Mesendoderm (in vitro differentiated cells): Measurements from ENCODE around the gene WDR59.

ENCODE experiments used
- DNase-seq: peaks from one replicate; pipeline ENCODE4 v3.0.0; 2013
- H2AK5ac ChIP-seq: 2 replicates; pipeline ENCODE4 v1.6.1; 2013; ENCODE audit warnings: low read length, inconsistent platforms
- H2BK120ac ChIP-seq: 2 replicates; pipeline ENCODE4 v1.6.1; 2013; ENCODE audit warnings: low read depth, mild to moderate bottlenecking, low read length, moderate library complexity, mixed read lengths
- H2BK15ac ChIP-seq: replicated peaks from 2 replicates; pipeline ENCODE4 v1.6.1; 2013; ENCODE audit warnings: low read depth, mild to moderate bottlenecking, moderate library complexity
- H2BK5ac ChIP-seq: 2 replicates; pipeline ENCODE4 v1.6.1; 2013; ENCODE audit warnings: low read length, inconsistent platforms
- H3K18ac ChIP-seq: 2 replicates; pipeline ENCODE4 v1.6.1; 2013; ENCODE audit warnings: mild to moderate bottlenecking, low read length, mixed read lengths
- H3K23ac ChIP-seq: one replicate; pipeline ENCODE4 v1.6.1; 2013; ENCODE audit warnings: low read length
- H3K27ac ChIP-seq: 2 replicates; pipeline ENCODE4 v1.5.1; 2013; ENCODE audit warnings: low read depth, mild to moderate bottlenecking, inconsistent platforms, low read length, moderate library complexity
- H3K27me3 ChIP-seq: 2 replicates; pipeline ENCODE4 v1.6.1; 2013; ENCODE audit warnings: low read length, control low read depth, mild to moderate bottlenecking, inconsistent platforms; ENCODE audit not compliant: insufficient read depth, poor library complexity
- H3K36me3 ChIP-seq: 2 replicates; pipeline ENCODE4 v1.6.1; 2013; ENCODE audit warnings: low read length, inconsistent platforms; ENCODE audit not compliant: control insufficient read depth, insufficient read depth
- H3K4ac ChIP-seq: one replicate; pipeline ENCODE4 v1.6.1; 2013; ENCODE audit warnings: low read depth, mild to moderate bottlenecking, low read length, moderate library complexity
- H3K4me1 ChIP-seq: 2 replicates; pipeline ENCODE4 v1.6.1; 2013; ENCODE audit warnings: low read depth, low read length, inconsistent platforms; ENCODE audit not compliant: control insufficient read depth
- H3K4me2 ChIP-seq: 2 replicates; pipeline ENCODE4 v1.6.1; 2013; ENCODE audit warnings: low read length
- H3K4me3 ChIP-seq: 2 replicates; pipeline ENCODE4 v1.5.1; 2013; ENCODE audit warnings: mild to moderate bottlenecking, low read length
- H3K56ac ChIP-seq: one replicate; pipeline ENCODE4 v1.6.1; 2013; ENCODE audit warnings: low read length
- H3K79me1 ChIP-seq: 2 replicates; pipeline ENCODE4 v1.6.1; 2013; ENCODE audit warnings: low read length, inconsistent platforms
- H3K79me2 ChIP-seq: 2 replicates; pipeline ENCODE4 v1.6.1; 2013; ENCODE audit warnings: mild to moderate bottlenecking, low read length; ENCODE audit not compliant: control insufficient read depth, insufficient read depth
- H3K9ac ChIP-seq: 2 replicates; pipeline ENCODE4 v1.6.1; 2013; ENCODE audit warnings: low read length, inconsistent platforms
- H4K5ac ChIP-seq: one replicate; pipeline ENCODE4 v1.6.1; 2013; ENCODE audit warnings: low read length
- H4K8ac ChIP-seq: one replicate; pipeline ENCODE4 v1.6.1; 2013; ENCODE audit warnings: low read depth, mild to moderate bottlenecking, control low read depth, low read length, moderate library complexity
- WGBS: extraction: QIAGEN DNeasy Blood & Tissue Kit; methylation state at CpG from one replicate; pipeline ENCODE4 v1.1.7; 2013; ENCODE audit warnings: low lambda C conversion rate, missing lambda C conversion rate; ENCODE audit not compliant: insufficient coverage; ENCODE audit errors: extremely low coverage; 5-methylcytosine and 5-hydroxymethylcytosine counted together

WDR59 gene

DNA sequence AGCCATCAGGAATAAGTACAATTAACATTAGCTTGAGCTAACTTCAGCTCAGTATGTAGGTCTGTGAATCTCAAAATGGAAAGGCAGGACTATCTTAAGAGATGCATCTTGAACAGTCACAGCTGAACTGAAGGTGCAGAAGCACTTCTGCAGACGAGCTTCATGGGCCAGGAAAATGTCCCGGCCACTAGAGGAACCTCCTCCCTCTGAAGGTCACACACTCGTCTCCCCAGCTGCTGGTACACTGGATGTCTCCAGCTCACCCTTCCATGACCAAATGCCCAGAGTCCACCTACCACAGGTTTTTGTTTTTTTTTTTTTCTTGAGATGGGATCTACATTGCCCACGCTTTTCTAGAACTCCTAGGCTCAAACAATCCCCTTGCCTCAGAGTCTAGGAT is 33.2 kb downstream of the WDR59 start:
- Histone ChIP-seq H3K4me3 (no peak overlapping the region), H2AK5ac (no peak overlapping the region)

GRCh38 chr16:74951206-74951605 is 33.7 kb downstream of the WDR59 start:
- Histone ChIP-seq H2BK120ac (no peak overlapping the region), H3K18ac (no peak overlapping the region), H3K27me3 (no peaks in the 10 kb centered on the region), H3K4me3 (no peak overlapping the region), H3K79me2 (no peaks in the 10 kb centered on the region), H3K79me1 (no peaks in the 10 kb centered on the region), H3K56ac (no peak overlapping the region), H2BK5ac (no peak overlapping the region), H3K4me1 (no peaks in the 10 kb centered on the region), H3K4me2 (no peak overlapping the region), H4K5ac (no peak overlapping the region), H2AK5ac (no peak overlapping the region), H3K27ac (no peak overlapping the region), H2BK15ac (no peak overlapping the region), H3K4ac (no peak overlapping the region), H3K9ac (no peak overlapping the region), H4K8ac (no peak overlapping the region), H3K36me3 (no peaks in the 10 kb centered on the region), H3K23ac (no peak overlapping the region)
- no CpG with 5 or more reads among the region's 11 CpGs for WGBS
- no peak for DNase-seq

More for the DNA sequence above, 33.2 kb downstream of the WDR59 start:
- Histone ChIP-seq H4K5ac (no peak overlapping the region), H3K4me1 (no peaks in the 10 kb centered on the region), H3K27ac (no peak overlapping the region), H4K8ac (no peak overlapping the region), H2BK120ac (no peak overlapping the region), H3K9ac (no peak overlapping the region), H3K4me2 (no peak overlapping the region), H3K4ac (no peak overlapping the region), H3K27me3 (no peaks in the 10 kb centered on the region), H3K79me1 (no peaks in the 10 kb centered on the region), H2BK15ac (no peak overlapping the region), H3K36me3 (no peaks in the 10 kb centered on the region), H3K79me2 (no peaks in the 10 kb centered on the region), H2BK5ac (no peak overlapping the region), H3K18ac (no peak overlapping the region), H3K23ac (no peak overlapping the region), H3K56ac (no peak overlapping the region)
- DNase-seq = no peak
- no CpG with 5 or more reads among the region's 4 CpGs for WGBS

DNA sequence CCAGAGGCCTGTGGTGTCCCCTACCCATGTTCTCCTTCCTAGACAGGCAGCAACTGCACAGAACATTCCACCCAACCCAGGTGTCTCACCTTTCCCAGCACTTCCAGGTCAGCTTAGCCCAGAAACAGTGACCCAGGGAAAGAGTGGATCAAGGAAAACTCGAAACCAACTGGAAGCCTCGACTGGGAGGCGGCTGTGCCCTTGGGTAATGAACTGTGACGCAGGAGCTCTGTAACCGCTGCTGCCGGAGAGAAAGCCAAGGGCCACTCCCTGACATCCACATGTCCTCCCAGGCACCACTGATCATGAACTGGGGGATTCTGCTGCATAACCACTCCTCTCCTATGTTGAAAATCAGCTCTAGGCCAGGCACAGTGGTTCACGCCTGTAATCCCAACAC is 34.4 kb downstream of the WDR59 start:
- no peaks in the 10 kb centered on the region for H3K79me1 ChIP-seq
- no peak overlapping the region for H3K18ac ChIP-seq
- no peak overlapping the region for H3K9ac ChIP-seq
- H2BK5ac ChIP-seq = no peak overlapping the region
- H3K4ac ChIP-seq = no peak overlapping the region
- H3K79me2 ChIP-seq = no peaks in the 10 kb centered on the region
- no peak overlapping the region for H3K23ac ChIP-seq
- H2BK120ac ChIP-seq = no peak overlapping the region
- H3K4me1 ChIP-seq = no peaks in the 10 kb centered on the region
- H3K27me3 ChIP-seq = no peaks in the 10 kb centered on the region
- no peak overlapping the region for H4K5ac ChIP-seq
- H2AK5ac ChIP-seq = no peak overlapping the region
- no peaks in the 10 kb centered on the region for H3K36me3 ChIP-seq
- no peak overlapping the region for H3K56ac ChIP-seq
- no CpG with 5 or more reads among the region's 7 CpGs for WGBS
- DNase-seq = no peak
- H3K4me3 ChIP-seq = no peak overlapping the region
- H3K27ac ChIP-seq = no peak overlapping the region
- no peak overlapping the region for H3K4me2 ChIP-seq
- no peak overlapping the region for H2BK15ac ChIP-seq
- H4K8ac ChIP-seq = no peak overlapping the region

DNA sequence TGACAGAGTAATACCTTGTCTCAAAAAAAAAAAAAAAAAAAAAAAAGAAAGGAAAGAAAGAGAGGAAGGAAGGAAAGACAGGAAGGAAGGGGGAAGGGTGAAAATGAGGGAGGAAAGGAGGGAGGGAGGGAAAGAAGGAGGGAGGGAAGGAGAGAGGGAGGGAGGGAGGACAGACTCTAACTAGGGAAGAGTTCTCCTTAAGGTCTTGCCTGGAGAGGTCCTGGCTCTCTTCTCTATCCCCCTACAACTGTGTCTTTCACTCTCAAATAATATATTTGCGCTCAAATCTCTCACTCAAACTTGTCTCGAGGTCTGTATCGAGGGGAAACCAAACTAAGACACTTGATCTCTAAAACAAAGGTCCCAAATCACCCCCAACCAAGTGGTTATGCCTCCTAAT is 35.6 kb downstream of the WDR59 start:
- no peaks in the 10 kb centered on the region for H3K4me1 ChIP-seq
- no peak overlapping the region for H3K56ac ChIP-seq
- no peak overlapping the region for H3K18ac ChIP-seq
- no peaks in the 10 kb centered on the region for H3K27me3 ChIP-seq
- no peak overlapping the region for H2BK15ac ChIP-seq
- H3K23ac ChIP-seq = no peak overlapping the region
- H4K5ac ChIP-seq = no peak overlapping the region
- no peak overlapping the region for H4K8ac ChIP-seq
- DNase-seq = no peak
- no peak overlapping the region for H3K4me2 ChIP-seq
- no CpG with 5 or more reads among the region's 3 CpGs for WGBS
- no peak overlapping the region for H2BK120ac ChIP-seq
- no peaks in the 10 kb centered on the region for H3K36me3 ChIP-seq
- no peak overlapping the region for H3K4ac ChIP-seq
- no peak overlapping the region for H2AK5ac ChIP-seq
- no peak overlapping the region for H2BK5ac ChIP-seq
- no peaks in the 10 kb centered on the region for H3K79me1 ChIP-seq
- no peak overlapping the region for H3K27ac ChIP-seq
- no peak overlapping the region for H3K9ac ChIP-seq
- no peaks in the 10 kb centered on the region for H3K79me2 ChIP-seq
- no peak overlapping the region for H3K4me3 ChIP-seq

- Histone ChIP-seq H3K27ac (no peak overlapping the region), H2AK5ac (no peak overlapping the region), H2BK5ac (no peak overlapping the region), H4K5ac (no peak overlapping the region), H3K27me3 (no peaks in the 10 kb centered on the region), H3K79me1 (no peaks in the 10 kb centered on the region), H2BK120ac (no peak overlapping the region), H4K8ac (no peak overlapping the region), H3K4me3 (no peak overlapping the region), H3K79me2 (no peaks in the 10 kb centered on the region), H3K18ac (no peak overlapping the region), H3K9ac (no peak overlapping the region), H3K4me1 (no peaks in the 10 kb centered on the region), H3K56ac (no peak overlapping the region), H2BK15ac (no peak overlapping the region), H3K23ac (no peak overlapping the region), H3K4me2 (no peak overlapping the region), H3K36me3 (peaks cover 3% of the 10 kb centered on the region), H3K4ac (no peak overlapping the region)
- no CpG with 5 or more reads among the region's 6 CpGs for WGBS
- no peak for DNase-seq
These were observed 40.5 kb downstream of the WDR59 start for GRCh38 chr16:74944466-74944865.
